ENCODE data around the gene GRIN3A. TPM values are rescaled to one million over a fixed set of nuclear protein-coding genes. Genes with fewer than 3 reads are reported as not detected.

The GRIN3A gene
- total RNA-seq, 4 donors from 2014 or later, result under 0.01 to 0.06 TPM; not detected in 2

DNA sequence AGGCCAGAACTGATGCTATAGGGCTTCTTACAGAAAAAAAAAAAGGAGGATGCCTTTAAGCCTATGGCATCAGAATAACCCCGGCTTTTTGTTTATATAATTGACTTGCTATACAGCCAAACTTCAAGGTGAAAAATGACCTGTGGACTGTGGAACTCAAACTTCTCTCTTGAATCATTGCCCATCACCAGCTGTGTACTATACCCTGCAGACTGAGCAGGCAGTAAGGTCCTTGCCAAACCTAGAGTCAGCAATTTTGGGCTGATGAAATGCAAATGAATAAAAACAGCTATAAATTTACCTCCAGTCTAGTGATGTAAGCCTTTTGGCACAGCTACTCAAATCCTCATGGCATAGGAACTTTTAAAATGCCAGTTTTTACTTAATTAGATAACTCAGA lies 99.1 kb downstream of the GRIN3A start:
- no peaks in the 10 kb centered on the region for H3K36me3 ChIP-seq
- no peak for DNase-seq
- intact Hi-C loops (cut with DNase I), result no loop called here
- TF ChIP-seq POLR2A (IDR thresholded peaks at IDR 0.05), result no peak
- TF ChIP-seq CTCF (IDR thresholded peaks at IDR 0.05), result no peak
- H3K27me3 ChIP-seq, result no peaks in the 10 kb centered on the region
- no peak overlapping the region for H3K27ac ChIP-seq
- no peaks in the 10 kb centered on the region for H3K9me3 ChIP-seq
- WGBS, 2 donors, result 22 to 35% methylated on average over 1 of the region's 1 CpG
- H3K4me1 ChIP-seq, result no peaks in the 10 kb centered on the region
- H3K4me3 ChIP-seq, result no peak overlapping the region

- H3K9me3 ChIP-seq, result no peaks in the 10 kb centered on the region
- TF ChIP-seq POLR2A (IDR thresholded peaks at IDR 0.05) (no peak), CTCF (IDR thresholded peaks at IDR 0.05) (no peak)
- no peak for DNase-seq
- H3K4me3 ChIP-seq, result no peak overlapping the region
- H3K36me3 ChIP-seq, result no peaks in the 10 kb centered on the region
- WGBS, 2 donors, result 61 to 66% methylated on average over 3 of the region's 3 CpGs
- intact Hi-C loops (cut with DNase I), result no loop called here
- H3K27ac ChIP-seq, result no peak overlapping the region
- no peaks in the 10 kb centered on the region for H3K27me3 ChIP-seq
- H3K4me1 ChIP-seq, result no peaks in the 10 kb centered on the region
These were observed 102.2 kb downstream of the GRIN3A start for GRCh38 chr9:101636247-101636646.

DNA sequence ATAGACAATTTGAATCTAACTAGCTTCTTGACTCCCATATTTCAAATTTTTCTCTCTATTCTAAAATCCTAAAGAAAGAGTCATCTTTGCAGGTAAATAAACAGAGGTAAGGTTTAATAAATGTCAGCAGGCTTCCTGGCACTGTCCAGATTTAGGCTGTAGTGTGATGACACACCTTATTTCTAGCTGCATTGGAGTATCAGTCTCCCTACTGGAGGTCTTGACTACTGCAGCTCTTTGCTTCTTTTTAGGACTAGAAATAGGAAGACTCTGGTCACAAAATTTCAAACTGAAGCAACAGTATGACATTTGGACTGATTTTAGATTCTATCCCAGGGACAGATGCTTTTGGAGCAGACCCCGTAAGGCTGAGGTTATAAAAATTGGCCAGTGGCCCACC lies 103.0 kb downstream of the GRIN3A start:
- TF ChIP-seq POLR2A (IDR thresholded peaks at IDR 0.05) (no peak), CTCF (IDR thresholded peaks at IDR 0.05) (no peak)
- no peaks in the 10 kb centered on the region for H3K4me1 ChIP-seq
- DNase-seq, result no peak
- H3K36me3 ChIP-seq, result no peaks in the 10 kb centered on the region
- no peak overlapping the region for H3K4me3 ChIP-seq
- H3K9me3 ChIP-seq, result no peaks in the 10 kb centered on the region
- no peaks in the 10 kb centered on the region for H3K27me3 ChIP-seq
- 92% methylated on average over 1 of the region's 1 CpG for WGBS, 2 donors
- no peak overlapping the region for H3K27ac ChIP-seq
- intact Hi-C loops (cut with DNase I), result no loop called here

DNA sequence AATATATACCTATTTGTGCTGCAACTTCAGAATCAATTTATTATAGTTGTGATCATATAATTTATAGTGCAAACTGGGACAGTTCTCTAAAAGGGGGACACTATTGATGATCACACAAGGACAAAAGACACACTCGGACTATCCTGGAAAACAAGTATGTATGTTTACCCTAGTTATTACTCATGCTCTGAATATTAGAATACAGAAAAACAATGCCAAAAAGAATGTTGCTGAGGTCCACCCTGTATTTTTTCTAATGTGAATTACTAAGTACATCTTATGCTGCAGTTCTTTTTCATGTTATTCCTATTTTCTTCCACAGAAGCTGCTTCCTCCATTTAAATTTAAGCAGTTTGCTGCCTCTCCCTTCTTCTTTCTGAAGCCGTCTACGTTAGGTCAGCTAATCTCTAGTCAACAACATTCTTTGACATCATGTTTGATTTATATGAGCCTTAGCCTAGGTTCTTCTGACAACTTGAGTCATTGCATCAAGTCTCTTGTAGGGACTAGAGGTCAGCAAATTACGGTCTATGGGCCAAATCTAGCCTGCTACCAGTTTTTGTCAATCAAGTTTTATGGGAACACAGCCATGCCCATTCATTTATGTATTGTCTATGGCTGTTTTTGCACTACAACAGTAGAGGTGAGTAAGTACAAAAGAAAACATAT lies 103.6 kb downstream of the GRIN3A start:
- DNase-seq, result no peak
- intact Hi-C loops (cut with DNase I), result no loop called here
- no peaks in the 10 kb centered on the region for H3K27me3 ChIP-seq
- no peak for TF ChIP-seq CTCF (IDR thresholded peaks at IDR 0.05)
- no peak for TF ChIP-seq POLR2A (IDR thresholded peaks at IDR 0.05)
- H3K4me3 ChIP-seq, result no peak overlapping the region
- 41 to 49% methylated on average over 4 of the region's 4 CpGs for WGBS, 2 donors
- H3K27ac ChIP-seq, result no peak overlapping the region
- H3K9me3 ChIP-seq, result no peaks in the 10 kb centered on the region
- H3K36me3 ChIP-seq, result no peaks in the 10 kb centered on the region
- no peaks in the 10 kb centered on the region for H3K4me1 ChIP-seq

GRCh38 chr9:101632611-101633010 lies 105.8 kb downstream of the GRIN3A start:
- H3K36me3 ChIP-seq, result no peaks in the 10 kb centered on the region
- 70 to 91% methylated on average over 1 of the region's 1 CpG for WGBS, 2 donors
- intact Hi-C loops (cut with DNase I), result no loop called here
- H3K9me3 ChIP-seq, result no peaks in the 10 kb centered on the region
- H3K27ac ChIP-seq, result no peak overlapping the region
- TF ChIP-seq POLR2A (IDR thresholded peaks at IDR 0.05) (no peak), CTCF (IDR thresholded peaks at IDR 0.05) (no peak)
- H3K27me3 ChIP-seq, result no peaks in the 10 kb centered on the region
- no peak overlapping the region for H3K4me3 ChIP-seq
- H3K4me1 ChIP-seq, result no peaks in the 10 kb centered on the region
- no peak for DNase-seq

All from esophagus squamous epithelium (tissue), 5 donors.